IMR-90 (cell line): Measurements from ENCODE around the gene ACOXL. TPM values are rescaled to one million over a fixed set of nuclear protein-coding genes. Genes with fewer than 3 reads are reported as not detected.

Experiments used
- ATAC-seq: fragments of 200-7000 bp; cut with Tn5 transposase; 2 replicates; pipeline ENCODE4 v1.9.1; 2020; ENCODE audit warnings: low read depth, mild to moderate bottlenecking, moderate library complexity
- BruUV-seq: library from RNA; stranded (reverse); fragments of 400-500 nt; replicated peaks from 2 replicates; lab custom pipeline; 2021; lab: Mats Ljungman, UMichigan
- CTCF ChIA-PET: fragments of 300-600 bp; formaldehyde crosslinking; extraction: SDS; loops from one replicate; lab custom pipeline; 2021; ENCODE audit warnings: antibody characterized with exemption; lab: Yijun Ruan, JAX
- POLR2A ChIA-PET: fragments of 300-600 bp; sonication (Branson Sonifier 250); formaldehyde crosslinking; loops from one replicate; lab custom pipeline; 2022; ENCODE audit warnings: antibody characterized with exemption; ENCODE audit not compliant: unreplicated experiment; lab: Charles Lee
- DNase-seq: peaks from one replicate; pipeline ENCODE4 v3.0.0; 2013
- H2AFZ ChIP-seq: replicated peaks from 2 replicates; pipeline ENCODE3; 2013; ENCODE audit warnings: low read length, mild to moderate bottlenecking; ENCODE audit not compliant: poor library complexity
- H2AK5ac ChIP-seq: 2 replicates; pipeline ENCODE4 v1.6.1; 2013; ENCODE audit warnings: low read depth, low read length, inconsistent platforms
- H2AK9ac ChIP-seq: replicated peaks from 2 replicates; pipeline ENCODE3; 2013; ENCODE audit warnings: mild to moderate bottlenecking, low read depth, low read length, moderate library complexity; ENCODE audit not compliant: poor library complexity
- H2BK120ac ChIP-seq: 2 replicates; pipeline ENCODE4 v1.6.1; 2013; ENCODE audit warnings: low read depth, low read length, inconsistent platforms
- H2BK15ac ChIP-seq: 3 replicates; pipeline ENCODE4 v1.6.1; 2013; ENCODE audit warnings: low read depth, low read length, inconsistent platforms
- H2BK20ac ChIP-seq: 2 replicates; pipeline ENCODE4 v1.6.1; 2013; ENCODE audit warnings: low read depth, mild to moderate bottlenecking, inconsistent platforms, low read length, moderate library complexity
- H2BK5ac ChIP-seq: 2 replicates; pipeline ENCODE4 v1.6.1; 2013; ENCODE audit warnings: mild to moderate bottlenecking, low read depth, low read length, inconsistent platforms; ENCODE audit not compliant: poor library complexity, severe bottlenecking
- H3K14ac ChIP-seq: replicated peaks from 2 replicates; pipeline ENCODE4 v1.6.1; 2013; ENCODE audit warnings: low read depth, low read length, inconsistent platforms
- H3K18ac ChIP-seq: 2 replicates; pipeline ENCODE4 v1.6.1; 2013; ENCODE audit warnings: low read depth, low read length, control low read depth
- H3K23ac ChIP-seq: 2 replicates; pipeline ENCODE4 v1.6.1; 2013; ENCODE audit warnings: low read depth, low read length, inconsistent platforms
- H3K27ac ChIP-seq: 2 replicates; pipeline ENCODE4 v1.5.1; 2013; ENCODE audit warnings: mild to moderate bottlenecking, control low read depth, low read length; ENCODE audit not compliant: insufficient read depth
- H3K27me3 ChIP-seq: 2 replicates; pipeline ENCODE4 v1.6.1; 2013; ENCODE audit warnings: low read length; ENCODE audit not compliant: control insufficient read depth, insufficient read depth
- H3K36me3 ChIP-seq: 2 replicates; pipeline ENCODE4 v1.6.1; 2013; ENCODE audit warnings: low read length, mixed read lengths; ENCODE audit not compliant: control insufficient read depth, insufficient read depth
- H3K4ac ChIP-seq: 2 replicates; pipeline ENCODE4 v1.6.1; 2013; ENCODE audit warnings: low read depth, low read length, inconsistent platforms
- H3K4me1 ChIP-seq: 2 replicates; pipeline ENCODE4 v1.6.1; 2013; ENCODE audit warnings: low read length, mixed read lengths; ENCODE audit not compliant: control insufficient read depth, insufficient read depth
- H3K4me2 ChIP-seq: 2 replicates; pipeline ENCODE4 v1.6.1; 2013; ENCODE audit warnings: low read depth, mild to moderate bottlenecking, control low read depth, low read length, moderate library complexity
- H3K4me3 ChIP-seq: 2 replicates; pipeline ENCODE4 v1.5.1; 2013; ENCODE audit warnings: low read depth, mild to moderate bottlenecking, control low read depth, low read length, moderate library complexity; ENCODE audit not compliant: insufficient read depth
- H3K56ac ChIP-seq: 2 replicates; pipeline ENCODE4 v1.6.1; 2013; ENCODE audit warnings: low read length, inconsistent platforms; ENCODE audit not compliant: insufficient read depth; ENCODE audit errors: extremely low read depth
- H3K79me1 ChIP-seq, 2 experiments: 2 replicates each; pipeline ENCODE4 v1.6.1; 2013; ENCODE audit warnings: low read length in 2 of 2, inconsistent platforms in 1 of 2, low read depth in 1 of 2
- H3K9ac ChIP-seq: 2 replicates; pipeline ENCODE4 v1.6.1; 2013; ENCODE audit warnings: low read depth, low read length, control low read depth
- H3K9me1 ChIP-seq: 2 replicates; pipeline ENCODE4 v1.6.1; 2013; ENCODE audit warnings: low read length, inconsistent platforms; ENCODE audit not compliant: insufficient read depth
- H3K9me3 ChIP-seq: 2 replicates; pipeline ENCODE4 v1.6.1; 2013; ENCODE audit warnings: low read length; ENCODE audit not compliant: control insufficient read depth, insufficient read depth
- H4K20me1 ChIP-seq: 2 replicates; pipeline ENCODE4 v1.6.1; 2013; ENCODE audit warnings: low read length, inconsistent platforms; ENCODE audit not compliant: insufficient read depth
- H4K5ac ChIP-seq: 2 replicates; pipeline ENCODE4 v1.6.1; 2013; ENCODE audit warnings: mild to moderate bottlenecking, low read depth, low read length, control low read depth
- H4K8ac ChIP-seq, 2 experiments: 2 replicates each; pipeline ENCODE4 v1.6.1; 2013; ENCODE audit warnings: low read depth in 2 of 2, low read length in 2 of 2, control low read depth in 1 of 2, inconsistent platforms in 1 of 2
- H4K91ac ChIP-seq: 2 replicates; pipeline ENCODE4 v1.6.1; 2013; ENCODE audit warnings: low read depth, low read length, inconsistent platforms; ENCODE audit not compliant: insufficient read depth
- CEBPB ChIP-seq: IDR thresholded peaks from 2 replicates; pipeline ENCODE4 v1.6.1; 2012; ENCODE audit warnings: low read depth, low read length, improper control_type of control experiment
- CHD1 ChIP-seq: IDR thresholded peaks from 2 replicates; pipeline ENCODE4 v1.6.1; 2012; ENCODE audit warnings: low read depth, low read length, improper control_type of control experiment
- MAFK ChIP-seq: IDR thresholded peaks from 2 replicates; pipeline ENCODE4 v1.6.1; 2012; ENCODE audit warnings: low read depth, low read length, improper control_type of control experiment
- MAZ ChIP-seq: IDR thresholded peaks from 2 replicates; pipeline ENCODE4 v1.6.1; 2012; ENCODE audit warnings: low read depth, mild to moderate bottlenecking, low read length, improper control_type of control experiment, moderate library complexity, borderline replicate concordance
- MXI1 ChIP-seq: IDR thresholded peaks from 2 replicates; pipeline ENCODE4 v1.6.1; 2012; ENCODE audit warnings: low read depth, mild to moderate bottlenecking, low read length, moderate library complexity, borderline replicate concordance
- NFE2L2 ChIP-seq: fragments of 150-350 bp; IDR thresholded peaks from 2 replicates; pipeline ENCODE4 v1.6.1; 2016; ENCODE audit warnings: low read depth, mild to moderate bottlenecking, low read length
- RAD21 ChIP-seq: IDR thresholded peaks from 2 replicates; pipeline ENCODE4 v1.6.1; 2012; ENCODE audit warnings: low read length, improper control_type of control experiment
- RCOR1 ChIP-seq: IDR thresholded peaks from 2 replicates; pipeline ENCODE4 v1.6.1; 2012; ENCODE audit warnings: mild to moderate bottlenecking, low read length, improper control_type of control experiment; ENCODE audit not compliant: insufficient replicate concordance
- RFX5 ChIP-seq: IDR thresholded peaks from 2 replicates; pipeline ENCODE4 v1.8.0; 2012; ENCODE audit warnings: low read depth, mild to moderate bottlenecking, low read length, moderate library complexity
- SMC3 ChIP-seq: fragments of 150-350 bp; IDR thresholded peaks from 2 replicates; pipeline ENCODE4 v1.6.1; 2016; ENCODE audit warnings: low read depth, mild to moderate bottlenecking, antibody characterized with exemption, low read length, moderate library complexity
- dilution Hi-C: fragments of 300-500 bp; cut with HindIII; formaldehyde crosslinking; loops from one replicate; pipeline ENCODE4 v1.14.3; 2018; ENCODE audit warnings: low sequenced_read_pairs; ENCODE audit not compliant: unreplicated experiment
- in situ Hi-C: fragments of 300-500 bp; cut with MboI; formaldehyde crosslinking; loops from 3 replicates; pipeline ENCODE4 v1.14.3; 2019; ENCODE audit warnings: low sequenced_read_pairs, inconsistent platforms, mixed read lengths
- intact Hi-C: fragments of 100-400 bp; cut with micrococcal nuclease; formaldehyde crosslinking; loops from 2 replicates; pipeline ENCODE4 v1.10.0; 2022
- polyA plus RNA-seq, 3 experiments: library from polyadenylated mRNA; depleted of rRNA; stranded (reverse); fragments of >200 nt; gene quantifications; 2 replicates each; pipeline ENCODE4 v1.2.3, GENCODE V29; 2012; ENCODE audit warnings: low replicate concordance in 1 of 3
- total RNA-seq: library from RNA; depleted of rRNA; stranded (reverse); fragments of >200 nt; gene quantifications from 2 replicates; pipeline ENCODE4 v1.2.3, GENCODE V29; 2012
- TF ChIP-seq, protein P1 (sequence below): fragments of 150-350 bp; IDR thresholded peaks from 2 replicates; pipeline ENCODE4 v1.6.1; 2017; ENCODE audit warnings: mild to moderate bottlenecking, antibody characterized with exemption, low read length, low read depth
- TF ChIP-seq, protein P2 (sequence below): conservative IDR thresholded peaks from 2 replicates; pipeline ENCODE4 v1.5.1; 2012; ENCODE audit warnings: mild to moderate bottlenecking, low read depth, low read length, improper control_type of control experiment
- TF ChIP-seq, protein P3 (sequence below): fragments of 150-350 bp; IDR thresholded peaks from 2 replicates; pipeline ENCODE4 v1.6.1; 2016; ENCODE audit warnings: low read depth, mild to moderate bottlenecking, low read length, moderate library complexity, borderline replicate concordance

Gene ACOXL
- total and polyA plus RNA-seq, 2 of the 4 experiments (the other 2 are of a cell fraction) = not detected

DNA sequence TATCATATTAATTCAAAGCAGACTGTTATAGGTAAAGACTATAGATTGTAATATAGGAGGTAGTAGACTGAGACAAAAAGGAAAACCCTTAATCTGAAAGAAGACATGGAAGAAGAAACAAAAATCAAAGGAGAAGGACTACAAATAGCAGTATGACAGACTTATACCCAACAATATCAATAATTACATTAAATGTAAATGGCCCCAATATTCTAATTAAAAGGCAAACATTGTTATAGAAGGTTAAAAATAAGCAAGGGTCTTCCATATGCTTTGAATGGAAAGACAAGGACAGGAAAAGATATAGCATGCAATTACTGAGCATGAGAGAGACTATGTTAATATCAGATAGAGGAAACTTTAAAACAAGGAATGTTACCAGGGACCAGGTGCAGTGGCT is 278.8 kb downstream of the ACOXL start:
- H2BK120ac ChIP-seq = no peak overlapping the region
- in situ Hi-C loops (no loop called here), dilution Hi-C loops (no loop called here), intact Hi-C loops (no loop called here)
- H2BK20ac ChIP-seq = no peak overlapping the region
- BruUV-seq = no TSS peak
- no peak overlapping the region for H3K4me2 ChIP-seq
- H4K91ac ChIP-seq = no peak overlapping the region
- no peak overlapping the region for H3K23ac ChIP-seq
- no peak for ATAC-seq
- H3K9me1 ChIP-seq = no peaks in the 10 kb centered on the region
- no peak overlapping the region for H3K4me3 ChIP-seq
- H3K4me1 ChIP-seq = no peaks in the 10 kb centered on the region
- no peak overlapping the region for H4K5ac ChIP-seq
- H2AK5ac ChIP-seq = no peak overlapping the region
- no peak overlapping the region for H3K14ac ChIP-seq
- TF ChIP-seq CHD1 = no peak
- TF ChIP-seq MXI1 = no peak
- TF ChIP-seq, protein P1, sequence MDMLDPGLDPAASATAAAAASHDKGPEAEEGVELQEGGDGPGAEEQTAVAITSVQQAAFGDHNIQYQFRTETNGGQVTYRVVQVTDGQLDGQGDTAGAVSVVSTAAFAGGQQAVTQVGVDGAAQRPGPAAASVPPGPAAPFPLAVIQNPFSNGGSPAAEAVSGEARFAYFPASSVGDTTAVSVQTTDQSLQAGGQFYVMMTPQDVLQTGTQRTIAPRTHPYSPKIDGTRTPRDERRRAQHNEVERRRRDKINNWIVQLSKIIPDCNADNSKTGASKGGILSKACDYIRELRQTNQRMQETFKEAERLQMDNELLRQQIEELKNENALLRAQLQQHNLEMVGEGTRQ = no peak
- no peak for TF ChIP-seq RAD21
- no peak for TF ChIP-seq RCOR1
- TF ChIP-seq MAZ = no peak
- TF ChIP-seq, protein P2, sequence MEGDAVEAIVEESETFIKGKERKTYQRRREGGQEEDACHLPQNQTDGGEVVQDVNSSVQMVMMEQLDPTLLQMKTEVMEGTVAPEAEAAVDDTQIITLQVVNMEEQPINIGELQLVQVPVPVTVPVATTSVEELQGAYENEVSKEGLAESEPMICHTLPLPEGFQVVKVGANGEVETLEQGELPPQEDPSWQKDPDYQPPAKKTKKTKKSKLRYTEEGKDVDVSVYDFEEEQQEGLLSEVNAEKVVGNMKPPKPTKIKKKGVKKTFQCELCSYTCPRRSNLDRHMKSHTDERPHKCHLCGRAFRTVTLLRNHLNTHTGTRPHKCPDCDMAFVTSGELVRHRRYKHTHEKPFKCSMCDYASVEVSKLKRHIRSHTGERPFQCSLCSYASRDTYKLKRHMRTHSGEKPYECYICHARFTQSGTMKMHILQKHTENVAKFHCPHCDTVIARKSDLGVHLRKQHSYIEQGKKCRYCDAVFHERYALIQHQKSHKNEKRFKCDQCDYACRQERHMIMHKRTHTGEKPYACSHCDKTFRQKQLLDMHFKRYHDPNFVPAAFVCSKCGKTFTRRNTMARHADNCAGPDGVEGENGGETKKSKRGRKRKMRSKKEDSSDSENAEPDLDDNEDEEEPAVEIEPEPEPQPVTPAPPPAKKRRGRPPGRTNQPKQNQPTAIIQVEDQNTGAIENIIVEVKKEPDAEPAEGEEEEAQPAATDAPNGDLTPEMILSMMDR = no peak
- no peak for TF ChIP-seq SMC3
- TF ChIP-seq MAFK = no peak
- TF ChIP-seq CEBPB = no peak
- TF ChIP-seq, protein P3, sequence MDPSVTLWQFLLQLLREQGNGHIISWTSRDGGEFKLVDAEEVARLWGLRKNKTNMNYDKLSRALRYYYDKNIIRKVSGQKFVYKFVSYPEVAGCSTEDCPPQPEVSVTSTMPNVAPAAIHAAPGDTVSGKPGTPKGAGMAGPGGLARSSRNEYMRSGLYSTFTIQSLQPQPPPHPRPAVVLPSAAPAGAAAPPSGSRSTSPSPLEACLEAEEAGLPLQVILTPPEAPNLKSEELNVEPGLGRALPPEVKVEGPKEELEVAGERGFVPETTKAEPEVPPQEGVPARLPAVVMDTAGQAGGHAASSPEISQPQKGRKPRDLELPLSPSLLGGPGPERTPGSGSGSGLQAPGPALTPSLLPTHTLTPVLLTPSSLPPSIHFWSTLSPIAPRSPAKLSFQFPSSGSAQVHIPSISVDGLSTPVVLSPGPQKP = no peak
- no peak for TF ChIP-seq RFX5
- TF ChIP-seq NFE2L2 = no peak
- H3K56ac ChIP-seq = no peak overlapping the region
- POLR2A ChIA-PET = no interaction called here
- no peak overlapping the region for H2BK5ac ChIP-seq
- peaks cover under 1% of the 10 kb centered on the region; the same call in 1 of the 2 replicates for H3K27me3 ChIP-seq
- H4K8ac ChIP-seq = no peak overlapping the region
- H3K4ac ChIP-seq = no peak overlapping the region
- H2AK9ac ChIP-seq = no peak overlapping the region
- no peaks in the 10 kb centered on the region for H3K36me3 ChIP-seq
- no peak for DNase-seq
- H2BK15ac ChIP-seq = no peak overlapping the region
- H3K9me3 ChIP-seq = no peaks in the 10 kb centered on the region
- no peak overlapping the region for H3K18ac ChIP-seq
- CTCF ChIA-PET = interaction anchor here (0.9 kb wide), 1 partner anchor 9 kb away, joined by 3 read pairs; no protein-coding TSS in a partner anchor
- H2AFZ ChIP-seq = no peak overlapping the region
- no peak overlapping the region for H3K27ac ChIP-seq
- no peak overlapping the region for H3K9ac ChIP-seq
- H3K79me1 ChIP-seq = no peaks in the 10 kb centered on the region
- no peaks in the 10 kb centered on the region for H4K20me1 ChIP-seq
